Fibroblast of skin of abdomen (primary cell): ENCODE measurements around the gene XPA.

Experiments used
- DNase-seq: peaks from one replicate; pipeline ENCODE4 v3.0.0-alpha.2; 2013

Gene XPA

DNA sequence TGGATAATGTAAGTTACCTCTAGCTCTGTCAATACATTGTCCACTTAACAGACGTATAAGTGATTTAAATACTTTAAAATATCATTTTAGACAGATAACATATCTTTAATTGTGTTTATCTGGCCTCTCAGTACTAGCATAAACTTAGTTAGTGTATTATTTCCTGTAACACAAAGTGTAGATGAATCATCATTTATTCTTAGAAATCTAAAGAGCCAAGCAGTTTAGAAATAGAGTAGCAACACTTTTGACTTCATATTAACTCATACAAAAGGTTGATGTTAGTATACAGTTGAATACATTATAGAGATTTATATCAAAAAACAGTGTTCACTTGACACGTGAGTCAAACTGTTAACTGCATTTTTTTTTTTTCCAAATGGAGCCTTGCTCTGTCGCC, 45.5 kb downstream of the XPA start:
- DNase-seq: no peak

DNA sequence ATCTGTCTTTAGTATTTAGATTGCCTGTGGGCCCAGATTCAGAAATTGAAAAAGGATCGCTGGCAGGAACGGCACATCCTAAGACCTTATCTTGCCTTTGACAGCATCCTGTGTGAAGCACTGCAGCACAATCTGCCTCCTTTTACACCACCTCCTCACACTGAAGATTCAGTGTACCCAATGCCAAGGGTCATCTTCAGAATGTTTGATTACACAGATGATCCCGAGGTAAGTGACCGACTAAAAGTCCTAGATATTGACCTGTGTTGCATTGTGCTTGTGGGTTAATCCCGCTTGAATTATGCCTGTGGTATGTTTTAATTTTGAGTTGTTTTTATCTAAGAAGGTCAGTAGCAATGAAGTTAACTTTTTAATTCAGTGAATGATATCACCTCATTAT, 49.1 kb downstream of the XPA start:
- no peak for DNase-seq

DNA sequence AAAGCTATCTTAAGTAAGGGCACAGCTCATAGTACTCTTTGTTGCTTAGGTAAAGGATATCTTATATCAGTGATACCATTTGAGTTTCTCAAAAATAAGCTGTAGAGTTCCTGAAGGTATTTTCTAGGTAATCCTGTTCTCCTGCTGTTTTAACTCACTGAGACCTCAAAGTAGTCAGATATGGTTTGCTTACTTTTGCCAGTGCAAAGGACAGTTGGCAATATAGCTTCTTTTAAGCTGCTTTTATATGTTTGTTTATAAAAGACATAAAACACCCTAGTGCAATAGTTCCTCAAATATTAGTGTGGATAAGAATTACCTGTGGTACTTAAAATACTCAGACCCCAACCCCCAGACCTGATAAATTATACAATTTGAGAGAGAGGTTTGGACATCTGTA, 51.4 kb downstream of the XPA start:
- no peak for DNase-seq

DNA sequence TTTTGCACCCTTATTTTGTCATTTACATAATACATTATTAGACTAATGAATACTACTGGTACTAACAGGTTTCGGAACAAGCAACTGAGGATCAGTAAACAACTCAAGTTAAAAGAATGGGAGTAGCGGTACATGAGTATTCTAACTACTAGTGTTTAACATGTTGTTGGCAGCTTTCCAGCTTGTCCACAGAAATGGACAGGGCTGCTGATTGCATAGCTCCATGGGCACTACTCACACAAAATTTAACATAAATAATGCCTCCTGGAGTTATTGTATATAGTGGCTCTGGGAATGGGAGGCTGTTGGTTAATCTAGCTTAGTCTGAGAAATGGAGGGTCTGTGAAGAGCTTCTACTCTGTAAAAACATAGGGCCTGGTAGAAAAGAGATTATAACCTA, 56.8 kb downstream of the XPA start:
- DNase-seq: no peak

DNA sequence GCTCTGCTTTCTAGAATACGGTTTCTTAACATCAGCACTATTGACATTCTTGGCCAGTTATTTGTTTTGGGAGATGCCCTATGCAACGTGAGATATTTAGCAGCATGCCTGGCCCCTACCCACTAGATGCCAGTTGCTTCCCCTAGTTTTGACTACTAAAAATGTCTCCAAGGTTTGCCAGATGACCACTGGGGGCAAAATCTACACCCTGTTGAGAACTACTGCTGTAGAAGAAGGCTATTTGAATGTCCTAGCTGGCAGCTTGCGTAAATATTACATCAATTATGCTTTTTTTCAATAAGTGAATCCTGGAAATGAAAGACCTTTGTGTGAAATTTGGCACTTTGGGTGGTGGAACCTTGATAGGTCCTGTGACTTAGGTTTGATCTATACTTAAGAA, 58.5 kb downstream of the XPA start:
- no peak for DNase-seq

DNA sequence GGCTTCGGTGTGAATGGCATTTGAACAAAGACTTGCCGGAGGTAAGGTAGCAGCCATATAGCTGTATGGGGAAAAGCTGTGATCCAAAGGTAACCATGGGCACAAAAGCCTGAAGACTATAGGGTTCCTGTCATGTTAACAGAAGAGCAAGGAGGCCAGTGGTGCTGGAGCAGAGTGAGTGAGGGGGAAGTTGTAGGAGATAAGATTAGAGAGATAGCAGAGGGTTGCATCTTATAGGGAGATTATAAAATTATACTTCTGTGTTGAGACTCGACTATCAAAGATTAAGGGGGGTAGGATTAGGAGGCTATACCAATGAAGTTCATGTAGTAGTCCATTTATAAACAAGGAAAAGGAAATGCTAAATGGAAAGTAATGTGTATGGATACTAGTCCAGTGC, 60.2 kb downstream of the XPA start:
- no peak for DNase-seq

DNA sequence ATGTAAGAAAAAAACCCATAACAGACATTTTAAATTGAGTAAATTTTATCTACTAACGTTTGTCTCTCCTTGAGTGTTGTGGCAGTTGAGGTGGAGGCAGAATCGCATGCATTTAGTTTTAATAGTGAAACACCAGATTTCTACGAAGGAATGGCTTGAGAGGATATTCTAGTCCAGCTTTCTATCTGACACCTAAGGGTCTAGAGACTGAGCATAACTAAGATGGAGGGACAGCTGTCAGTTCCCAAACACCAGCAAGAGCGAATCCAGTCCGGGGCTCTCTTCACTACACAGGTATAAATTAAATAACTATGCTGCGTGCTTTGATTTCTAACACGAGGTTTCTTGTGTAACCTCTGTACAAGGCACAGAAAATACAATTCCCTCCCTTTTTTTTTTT, 62.1 kb downstream of the XPA start:
- DNase-seq: no peak

DNA sequence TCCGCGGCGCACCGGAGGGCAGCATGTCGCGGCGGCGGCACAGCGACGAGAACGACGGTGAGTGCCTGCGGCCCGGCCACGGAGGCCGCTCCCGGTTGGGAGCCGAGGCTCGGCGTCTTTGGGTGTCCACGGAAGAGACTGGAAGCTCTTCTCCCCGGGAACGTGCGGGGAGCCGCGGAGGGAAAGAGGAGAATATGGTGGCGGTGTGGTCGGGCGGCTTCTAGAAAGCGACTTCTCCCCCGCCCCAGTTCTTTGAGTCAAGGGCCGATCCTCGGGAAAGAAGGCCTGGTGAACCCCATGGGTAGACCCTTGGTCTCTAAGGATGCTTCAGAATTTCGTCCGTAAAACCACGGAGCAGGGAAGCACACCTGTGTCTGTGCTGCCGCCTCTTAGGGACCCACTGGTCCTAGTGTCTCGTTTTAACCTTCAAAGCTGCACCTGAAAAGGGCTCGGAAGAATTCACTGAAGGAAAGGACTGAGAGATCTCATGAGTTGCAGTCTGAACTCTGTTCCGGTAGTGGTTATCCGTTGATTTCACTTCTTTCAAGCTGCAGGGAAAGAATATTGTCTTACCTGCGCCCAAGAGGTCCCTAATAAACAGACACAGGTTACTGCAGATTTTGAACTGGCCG, 63.2 kb downstream of the XPA start:
- no peak for DNase-seq

DNA sequence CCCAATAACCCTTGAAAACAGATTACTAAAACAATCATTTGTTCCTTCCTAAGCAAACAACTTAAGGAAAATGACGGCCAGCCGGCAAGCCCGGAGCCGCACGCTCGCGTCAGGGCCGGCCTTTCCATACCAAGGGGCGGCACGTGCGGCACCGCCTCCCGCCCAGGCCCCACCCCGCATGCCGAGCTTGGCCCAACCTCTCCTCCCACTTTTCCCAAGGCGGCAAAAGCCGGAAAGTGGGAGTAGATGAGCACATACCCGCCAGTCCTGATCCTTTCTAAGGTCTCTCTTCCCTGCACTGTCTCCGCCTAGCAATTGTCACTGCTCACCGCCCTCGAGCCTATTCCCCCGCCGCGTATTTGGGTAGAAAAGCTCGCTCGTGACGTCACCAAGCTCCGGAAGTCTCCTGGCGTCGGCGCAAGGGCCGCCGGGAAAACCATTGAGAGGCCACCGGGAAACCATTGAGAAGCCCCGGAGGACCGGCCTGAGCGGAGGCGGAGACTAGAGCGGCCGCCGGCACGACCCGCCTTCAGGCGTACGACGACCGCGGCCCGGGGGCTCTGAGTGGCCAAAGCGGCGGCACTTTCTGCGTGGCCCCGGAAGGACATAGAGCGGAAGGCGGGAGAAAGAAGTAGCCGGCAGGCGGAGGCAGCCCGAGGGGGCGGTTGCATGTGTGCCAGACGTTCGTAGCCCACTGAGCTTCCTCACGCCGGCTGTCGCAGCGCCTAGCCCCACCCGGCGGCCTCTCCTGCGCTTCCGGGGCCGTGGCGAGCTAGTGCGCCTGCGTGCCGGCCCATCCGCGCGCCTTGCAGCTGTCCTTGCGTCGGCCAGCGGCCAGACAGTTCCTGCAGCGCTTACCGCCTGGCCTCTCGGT, 63.9 kb downstream of the XPA start, which contains the start of the genes NCBP1 and TSTD2:
Gene NCBP1 (plus strand): TSS at position 837 of the 874 bp plus-strand sequence. CDS start 61 bp downstream, outside the sequence.
Gene TSTD2 (minus strand): TSS at position 384 of the 874 bp plus-strand sequence. CDS start 5,806 bp downstream, outside the sequence.
- peak; percentile 99 for DNase-seq

DNA sequence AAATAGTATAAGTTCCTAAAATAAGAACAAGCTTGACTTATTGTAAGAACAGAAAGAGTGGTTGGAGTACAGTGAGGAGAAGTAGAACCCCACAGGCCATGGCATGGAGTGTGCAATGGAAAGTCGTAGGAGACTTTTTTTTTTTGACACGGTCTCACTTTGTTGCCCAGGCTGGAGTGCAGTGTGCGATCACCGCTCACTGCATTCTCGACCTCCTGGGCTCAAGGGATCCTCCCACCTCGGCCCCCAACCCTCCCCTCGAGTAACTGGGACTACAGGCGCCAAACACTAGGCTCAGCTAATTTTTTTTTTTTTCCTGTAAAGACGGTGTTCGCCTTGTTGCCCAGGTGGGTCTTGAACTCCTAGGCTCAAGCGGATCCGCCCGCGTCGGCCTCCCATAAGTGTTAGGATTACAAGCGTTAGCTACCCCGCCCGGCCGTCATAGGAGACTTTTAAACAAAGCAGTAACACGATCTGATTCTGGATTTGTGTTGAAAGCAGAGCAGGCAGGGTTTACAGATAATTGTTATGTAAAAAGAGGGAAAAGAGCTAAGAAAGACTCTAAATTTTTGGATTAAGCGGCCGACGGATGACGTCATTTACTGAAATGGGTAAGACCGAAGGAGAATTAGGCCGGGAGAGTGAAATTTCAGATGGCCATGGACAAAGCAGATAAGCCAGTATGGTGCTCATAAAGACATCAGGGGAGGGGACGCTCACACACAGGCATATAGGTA, 64.7 kb downstream of the XPA start:
- peak; percentile 78 for DNase-seq

DNA sequence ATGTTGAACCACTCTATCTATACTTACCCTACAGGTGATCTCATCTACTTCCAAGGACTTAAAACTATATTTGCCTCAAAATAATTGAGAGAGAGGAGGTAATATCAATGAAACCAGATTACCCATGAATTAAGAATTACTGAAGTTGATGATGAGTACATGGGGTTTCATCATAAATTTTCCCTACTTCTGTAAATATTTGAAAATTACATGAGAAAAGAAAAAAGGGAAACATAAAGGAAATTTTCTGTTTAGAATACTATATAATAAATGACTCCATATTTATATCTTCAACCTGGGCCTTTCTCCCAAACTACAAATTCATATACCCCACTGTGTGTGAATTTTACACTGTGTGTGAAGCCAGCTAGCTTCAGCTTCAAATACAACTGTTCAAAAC, 66.5 kb downstream of the XPA start:
- no peak for DNase-seq

DNA sequence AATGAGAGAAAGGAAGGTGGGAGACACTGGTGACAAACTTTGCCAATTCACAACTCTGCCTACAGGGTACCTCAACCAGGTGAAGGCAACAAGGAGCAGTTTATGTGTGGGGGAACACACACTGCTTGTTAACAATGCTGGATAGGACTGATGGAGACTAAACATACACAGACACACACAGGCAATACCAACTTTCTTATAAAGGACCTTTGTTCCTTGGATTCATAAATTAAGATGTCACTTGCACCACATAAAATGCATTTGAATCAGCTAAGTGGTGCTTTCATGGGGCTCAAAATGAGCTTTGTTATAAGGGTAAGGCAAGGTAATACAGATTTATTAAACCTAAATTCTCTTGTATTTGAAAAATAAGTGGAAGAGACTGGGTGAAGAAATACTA, 68.0 kb downstream of the XPA start:
- DNase-seq: no peak

DNA sequence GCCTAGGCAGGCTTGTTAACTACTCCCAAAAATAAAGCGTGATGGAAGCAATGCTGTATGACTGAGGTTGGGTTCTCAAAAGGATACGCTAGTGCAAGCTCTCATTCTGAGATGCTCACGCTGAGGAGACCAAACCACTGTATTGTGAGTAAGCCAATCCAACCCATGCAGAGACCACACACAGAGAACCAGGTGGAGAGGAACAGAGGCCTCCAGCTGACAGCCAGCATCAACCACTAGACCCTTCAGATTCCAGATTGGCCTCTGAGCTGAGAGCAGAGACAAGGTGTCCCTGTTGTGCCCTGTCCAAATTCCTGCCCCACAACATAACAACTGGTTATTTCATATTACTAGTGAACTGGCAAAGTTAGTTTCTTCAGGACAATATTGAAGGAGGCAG, 68.5 kb downstream of the XPA start:
- DNase-seq: no peak

DNA sequence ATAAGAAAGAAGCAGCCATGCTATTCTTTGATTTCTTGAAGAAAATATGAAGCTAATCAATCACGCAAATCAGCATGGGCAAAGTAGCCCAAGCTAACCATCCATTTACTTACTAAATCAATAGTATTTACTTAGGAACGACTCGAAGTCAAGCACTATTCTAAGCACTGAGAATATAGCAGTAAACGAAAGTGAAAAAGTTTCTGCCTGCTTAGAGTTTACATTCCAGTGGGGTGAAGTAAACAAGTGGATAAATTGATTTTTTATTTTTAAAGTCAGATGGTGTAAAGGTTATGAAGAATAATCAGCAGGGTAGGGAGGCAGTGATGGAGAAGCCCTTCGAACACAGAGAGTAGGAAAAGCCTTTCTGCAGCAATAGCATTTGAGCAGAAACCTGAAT, 69.5 kb downstream of the XPA start:
- DNase-seq: no peak

DNA sequence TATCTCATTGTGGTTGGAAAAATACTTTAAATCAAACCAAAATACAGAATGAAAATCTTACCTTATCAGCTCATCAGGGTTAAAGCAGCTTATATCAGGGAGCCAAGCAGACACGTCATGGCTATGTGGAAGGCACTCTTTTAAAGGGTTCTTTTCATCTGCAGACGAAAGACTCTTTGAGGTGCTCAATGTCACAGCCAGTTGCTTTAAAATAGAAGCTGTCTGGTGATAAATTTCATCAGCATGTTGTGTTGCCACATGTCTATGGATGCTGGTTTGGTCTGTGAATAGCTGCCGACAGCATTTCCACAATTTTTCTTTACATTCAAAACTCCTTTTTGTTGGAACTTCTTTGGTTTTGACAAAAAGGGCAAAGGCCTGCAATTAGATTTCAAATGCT, 71.5 kb downstream of the XPA start:
- DNase-seq: no peak
